Thyroid gland (tissue), 4 donors: Measurements from ENCODE around the gene CHRNA1. TPM values are rescaled to one million over a fixed set of nuclear protein-coding genes. Genes with fewer than 3 reads are reported as not detected.

ENCODE experiments used
- DNase-seq, 2 donors: peaks; one replicate each; pipeline ENCODE4 v3.0.0-alpha.2; 2019
- H3K27ac ChIP-seq, 3 donors: fragments of 200-600 bp; sonication (generic); 1 replicate in 2 of 3; 2 replicates in 1 of 3; pipeline ENCODE4 v1.5.1; 2016 to 2019; ENCODE audit warnings: mild to moderate bottlenecking in 1 of 3, moderate library complexity in 1 of 3
- H3K27me3 ChIP-seq: fragments of 200-600 bp; sonication (generic); one replicate; pipeline ENCODE4 v1.5.1; 2019
- H3K36me3 ChIP-seq, 2 donors: fragments of 200-600 bp; sonication (generic); one replicate each; pipeline ENCODE4 v1.5.1; 2016 to 2019
- H3K4me1 ChIP-seq, 2 donors: fragments of 200-600 bp; sonication (generic); one replicate each; pipeline ENCODE4 v1.5.1; 2017 to 2019
- H3K4me3 ChIP-seq, 3 donors: fragments of 200-600 bp; sonication (generic); replicated peaks in 1 of 3; 1 replicate in 2 of 3; 2 replicates in 1 of 3; pipeline ENCODE4 v1.5.1; 2016; ENCODE audit warnings: mild to moderate bottlenecking in 1 of 3
- H3K9me3 ChIP-seq: fragments of 200-600 bp; sonication (generic); one replicate; pipeline ENCODE4 v1.5.1; 2017
- POLR2A ChIP-seq, 2 donors: fragments of 450-650 bp; IDR thresholded peaks; one replicate each; pipeline ENCODE4 v1.6.1; 2017; ENCODE audit warnings: antibody characterized with exemption in 2 of 2, mild to moderate bottlenecking in 2 of 2, moderate library complexity in 1 of 2
- WGBS, 2 donors: methylation state at CpG; one replicate each; pipeline ENCODE4 v1.1.5; 2017; 5-methylcytosine and 5-hydroxymethylcytosine counted together
- intact Hi-C: fragments of 100-400 bp; cut with DNase I; formaldehyde crosslinking; loops from one replicate; pipeline ENCODE4 v1.15.1; 2023
- total RNA-seq, 4 donors: library from RNA; depleted of rRNA; stranded (reverse); fragments of >200 nt; gene quantifications; one replicate each; pipeline ENCODE4 v1.2.3, GENCODE V29; 2016
- TF ChIP-seq, protein P1 (sequence below), 6 experiments: fragments of 200-600 bp in 3 of 6; fragments of 450-650 bp in 3 of 6; sonication (generic) in 3 of 6; IDR thresholded peaks; one replicate each; pipeline ENCODE4 v1.5.1; 2016 to 2019; ENCODE audit warnings: antibody characterized with exemption in 6 of 6, mild to moderate bottlenecking in 2 of 6, inconsistent platforms in 1 of 6, moderate library complexity in 1 of 6

Gene CHRNA1
- total RNA-seq, 4 donors from 2014 or later = not detected

DNA sequence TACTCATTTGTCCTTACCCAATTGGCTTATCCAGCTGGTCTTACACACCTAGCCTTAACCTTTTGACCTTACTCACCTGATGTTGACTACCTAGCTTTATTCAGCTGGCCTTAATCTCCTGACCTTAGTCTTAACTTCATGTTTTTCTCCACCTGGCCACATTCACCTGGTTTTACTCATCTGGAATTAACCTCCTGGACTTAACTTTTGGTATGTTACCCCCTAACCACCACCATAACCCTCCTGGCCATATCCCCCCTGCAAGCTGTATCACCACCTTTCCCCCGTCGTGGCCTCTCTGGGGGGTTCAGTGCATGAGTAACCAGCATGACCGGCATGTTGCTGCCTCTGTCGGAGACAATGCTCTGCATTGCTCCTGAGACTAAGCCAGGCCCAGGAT, 45.7 kb downstream of the CHRNA1 start:
- no peak for DNase-seq
- intact Hi-C loops = no loop called here
- Histone ChIP-seq H3K27ac (no peak overlapping the region), H3K4me1 (no peaks in the 10 kb centered on the region), H3K27me3 (no peaks in the 10 kb centered on the region), H3K9me3 (no peaks in the 10 kb centered on the region), H3K36me3 (no peaks in the 10 kb centered on the region), H3K4me3 (no peak overlapping the region)
- no peak for TF ChIP-seq POLR2A (IDR thresholded peaks at IDR 0.05)
- TF ChIP-seq, protein P1, sequence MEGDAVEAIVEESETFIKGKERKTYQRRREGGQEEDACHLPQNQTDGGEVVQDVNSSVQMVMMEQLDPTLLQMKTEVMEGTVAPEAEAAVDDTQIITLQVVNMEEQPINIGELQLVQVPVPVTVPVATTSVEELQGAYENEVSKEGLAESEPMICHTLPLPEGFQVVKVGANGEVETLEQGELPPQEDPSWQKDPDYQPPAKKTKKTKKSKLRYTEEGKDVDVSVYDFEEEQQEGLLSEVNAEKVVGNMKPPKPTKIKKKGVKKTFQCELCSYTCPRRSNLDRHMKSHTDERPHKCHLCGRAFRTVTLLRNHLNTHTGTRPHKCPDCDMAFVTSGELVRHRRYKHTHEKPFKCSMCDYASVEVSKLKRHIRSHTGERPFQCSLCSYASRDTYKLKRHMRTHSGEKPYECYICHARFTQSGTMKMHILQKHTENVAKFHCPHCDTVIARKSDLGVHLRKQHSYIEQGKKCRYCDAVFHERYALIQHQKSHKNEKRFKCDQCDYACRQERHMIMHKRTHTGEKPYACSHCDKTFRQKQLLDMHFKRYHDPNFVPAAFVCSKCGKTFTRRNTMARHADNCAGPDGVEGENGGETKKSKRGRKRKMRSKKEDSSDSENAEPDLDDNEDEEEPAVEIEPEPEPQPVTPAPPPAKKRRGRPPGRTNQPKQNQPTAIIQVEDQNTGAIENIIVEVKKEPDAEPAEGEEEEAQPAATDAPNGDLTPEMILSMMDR (IDR thresholded peaks at IDR 0.05) = no peak
- WGBS, 2 donors = 37 to 73% methylated on average over 4 of the region's 4 CpGs

DNA sequence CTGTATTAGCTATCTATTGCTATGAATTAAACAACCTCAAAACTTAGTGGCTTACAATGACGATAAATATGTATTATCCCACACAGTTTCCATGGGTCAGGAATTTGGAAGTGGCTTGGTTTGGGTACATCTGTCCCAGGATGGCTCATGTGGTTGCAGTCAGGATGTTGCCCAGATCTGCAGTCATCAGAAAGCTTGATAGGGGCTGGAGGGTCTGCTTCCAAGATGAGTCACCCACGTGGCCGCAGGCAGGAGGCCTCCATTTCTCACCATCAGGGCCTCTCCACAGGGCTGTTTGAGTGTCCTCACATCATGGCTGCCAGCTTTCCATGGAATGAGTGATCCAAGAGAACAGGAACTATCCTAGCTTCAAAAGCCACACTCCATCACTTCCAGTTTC, 46.4 kb downstream of the CHRNA1 start:
- DNase-seq = no peak
- intact Hi-C loops = no loop called here
- no peaks in the 10 kb centered on the region for H3K4me1 ChIP-seq
- WGBS, 2 donors = 93 to 94% methylated on average over 3 of the region's 3 CpGs
- no peaks in the 10 kb centered on the region for H3K27me3 ChIP-seq
- no peaks in the 10 kb centered on the region for H3K9me3 ChIP-seq
- no peak overlapping the region for H3K4me3 ChIP-seq
- H3K27ac ChIP-seq = no peak overlapping the region
- no peak for TF ChIP-seq POLR2A (IDR thresholded peaks at IDR 0.05)
- TF ChIP-seq, protein P1 (IDR thresholded peaks at IDR 0.05) = no peak
- no peaks in the 10 kb centered on the region for H3K36me3 ChIP-seq

DNA sequence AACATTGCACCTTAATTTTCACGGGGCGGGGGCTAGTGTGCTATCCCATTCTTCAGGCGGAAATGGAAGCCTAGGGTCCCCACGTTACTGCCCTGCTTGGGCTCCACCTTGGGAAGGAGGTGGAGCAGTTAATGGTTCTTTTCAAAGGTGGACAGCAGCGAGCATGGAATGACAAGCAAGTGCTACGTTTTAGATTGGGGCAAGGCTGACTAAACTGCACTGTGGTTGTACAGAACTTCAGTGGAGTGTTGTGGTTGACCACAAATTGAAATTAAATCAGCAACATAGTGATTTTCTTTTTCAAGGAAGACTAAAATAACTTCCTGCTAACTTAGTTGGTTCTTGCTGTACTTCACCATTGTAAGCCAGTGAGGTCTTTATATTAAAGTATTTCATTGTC, 47.0 kb downstream of the CHRNA1 start:
- Histone ChIP-seq H3K27ac (no peak overlapping the region), H3K9me3 (no peaks in the 10 kb centered on the region), H3K4me3 (no peak overlapping the region), H3K4me1 (no peaks in the 10 kb centered on the region), H3K36me3 (no peaks in the 10 kb centered on the region), H3K27me3 (no peaks in the 10 kb centered on the region)
- WGBS, 2 donors = 75 to 83% methylated on average over 4 to 6 of the region's 6 CpGs
- intact Hi-C loops = no loop called here
- DNase-seq = no peak
- TF ChIP-seq, protein P1 (IDR thresholded peaks at IDR 0.05) = no peak
- no peak for TF ChIP-seq POLR2A (IDR thresholded peaks at IDR 0.05)

DNA sequence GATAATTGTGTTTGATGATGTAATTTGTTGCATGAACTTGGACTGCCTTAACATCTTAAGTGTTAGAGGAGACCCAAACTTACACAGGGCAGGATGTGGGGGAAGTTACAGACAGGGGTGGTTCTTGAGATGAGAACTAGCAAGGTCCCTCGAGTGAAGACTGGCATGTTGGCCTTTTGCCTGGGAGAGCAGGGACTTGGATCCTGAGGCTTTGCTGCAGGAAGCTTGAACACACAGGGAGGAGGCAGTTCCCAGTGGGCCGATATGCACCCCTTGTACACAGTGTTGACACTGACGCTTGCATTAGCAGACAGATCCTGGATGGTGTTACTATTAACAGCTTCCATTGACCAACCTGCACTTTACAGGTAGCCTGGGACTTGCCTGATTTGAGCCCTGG, 47.5 kb downstream of the CHRNA1 start:
- H3K4me3 ChIP-seq = no peak overlapping the region
- H3K27me3 ChIP-seq = no peaks in the 10 kb centered on the region
- TF ChIP-seq, protein P1 (IDR thresholded peaks at IDR 0.05) = no peak
- TF ChIP-seq POLR2A (IDR thresholded peaks at IDR 0.05) = no peak
- H3K36me3 ChIP-seq = no peaks in the 10 kb centered on the region
- 43 to 53% methylated on average over 3 of the region's 3 CpGs for WGBS, 2 donors
- no peaks in the 10 kb centered on the region for H3K9me3 ChIP-seq
- intact Hi-C loops = no loop called here
- no peaks in the 10 kb centered on the region for H3K4me1 ChIP-seq
- DNase-seq = no peak
- H3K27ac ChIP-seq = no peak overlapping the region

DNA sequence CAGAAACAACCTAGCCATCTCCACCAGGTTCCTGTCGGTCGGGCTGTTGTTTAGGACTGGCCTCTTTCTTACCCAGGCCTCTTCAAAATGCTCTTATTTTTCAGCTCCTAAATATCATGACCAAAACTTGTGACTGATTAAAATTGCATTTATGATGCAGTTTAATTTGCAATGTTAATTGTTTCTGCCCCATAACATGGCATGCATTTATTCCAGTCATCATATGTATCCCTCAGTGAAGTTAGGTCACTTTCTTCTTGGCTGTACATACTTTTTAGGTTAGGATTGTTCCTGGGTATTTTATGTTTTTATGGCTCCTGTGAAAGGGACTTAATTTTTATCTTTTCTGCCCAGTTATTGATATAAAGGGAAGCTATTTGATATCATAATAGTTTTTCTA, 50.6 kb downstream of the CHRNA1 start:
- Histone ChIP-seq H3K27ac (no peak overlapping the region), H3K4me1 (no peaks in the 10 kb centered on the region), H3K4me3 (no peak overlapping the region), H3K36me3 (no peaks in the 10 kb centered on the region), H3K9me3 (no peaks in the 10 kb centered on the region), H3K27me3 (no peaks in the 10 kb centered on the region)
- 97 to 98% methylated on average over 2 of the region's 2 CpGs for WGBS, 2 donors
- no peak for DNase-seq
- intact Hi-C loops = no loop called here
- TF ChIP-seq, protein P1 (IDR thresholded peaks at IDR 0.05) = no peak
- TF ChIP-seq POLR2A (IDR thresholded peaks at IDR 0.05) = no peak
